HEK293 (cell line): ENCODE results near the gene SPRN.
"Not testable (repeated sequence)": the region's sequence is repeated elsewhere in the genome, so short reads cannot be mapped to it uniquely, and the experiment has no call there.

ENCODE experiments used
- CTCF ChIA-PET: fragments of 350-600 bp; formaldehyde crosslinking; extraction: SDS; loops from one replicate; lab custom pipeline; 2021; ENCODE audit warnings: antibody characterized with exemption; lab: Yijun Ruan, JAX
- POLR2A ChIA-PET: fragments of 300-600 bp; formaldehyde crosslinking; extraction: SDS; loops from one replicate; lab custom pipeline; 2020; ENCODE audit warnings: antibody characterized with exemption, inconsistent platforms; lab: Yijun Ruan, JAX
- H3K27ac ChIP-seq: fragments of 200-500 bp; sonication (Bioruptor generic); 2 replicates; pipeline ENCODE4 v1.5.1; 2014; ENCODE audit warnings: low read depth, low read length, control low read depth, inconsistent platforms; ENCODE audit errors: extremely low read depth
- H3K36me3 ChIP-seq, 2 experiments: fragments of 200-500 bp in 1 of 2; sonication (Bioruptor generic) in 1 of 2; 1 replicate in 1 of 2; 2 replicates in 1 of 2; pipeline ENCODE4 v1.5.1; 2014 to 2017; ENCODE audit warnings: inconsistent platforms in 2 of 2, low read length in 2 of 2; ENCODE audit not compliant: control insufficient read depth in 2 of 2, insufficient read depth in 1 of 2
- H3K4me1 ChIP-seq: fragments of 200-500 bp; sonication (Bioruptor generic); 2 replicates; pipeline ENCODE4 v1.5.1; 2014; ENCODE audit warnings: mild to moderate bottlenecking, low read length, inconsistent platforms; ENCODE audit not compliant: control insufficient read depth, insufficient read depth
- H3K4me3 ChIP-seq: 2 replicates; pipeline ENCODE4 v1.5.1; 2011; ENCODE audit warnings: low read depth, mild to moderate bottlenecking, control low read depth, low read length, moderate library complexity
- H3K9me3 ChIP-seq: fragments of 200-500 bp; sonication (Bioruptor generic); 2 replicates; pipeline ENCODE4 v1.5.1; 2014; ENCODE audit warnings: low read depth, low read length, inconsistent platforms; ENCODE audit not compliant: control insufficient read depth, insufficient read depth
- EGR2 ChIP-seq: fragments of 450-650 bp; formaldehyde crosslinking; IDR thresholded peaks from 2 replicates; pipeline ENCODE4 v1.5.1; 2016; ENCODE audit warnings: low read depth, missing biosample characterization, missing genetic modification characterization
- GLI2 ChIP-seq: fragments of 450-650 bp; formaldehyde crosslinking; IDR thresholded peaks from 2 replicates; pipeline ENCODE4; 2017; ENCODE audit warnings: missing biosample characterization, missing genetic modification characterization, low read depth, borderline replicate concordance
- ZEB2 ChIP-seq: fragments of 450-650 bp; formaldehyde crosslinking; IDR thresholded peaks from 2 replicates; pipeline ENCODE4 v1.5.1; 2016; ENCODE audit warnings: missing biosample characterization, missing genetic modification characterization
- ZNF416 ChIP-seq: fragments of 450-650 bp; formaldehyde crosslinking; IDR thresholded peaks from 2 replicates; pipeline ENCODE4 v1.5.1; 2016; ENCODE audit warnings: missing biosample characterization, missing genetic modification characterization
- ZNF501 ChIP-seq: fragments of 450-650 bp; formaldehyde crosslinking; IDR thresholded peaks from 2 replicates; pipeline ENCODE4 v1.5.1; 2016; ENCODE audit warnings: missing biosample characterization, missing genetic modification characterization
- ZNF558 ChIP-seq: fragments of 450-650 bp; formaldehyde crosslinking; IDR thresholded peaks from 2 replicates; pipeline ENCODE4 v1.5.1; 2016; ENCODE audit warnings: missing biosample characterization, missing genetic modification characterization
- ZNF624 ChIP-seq: fragments of 450-650 bp; formaldehyde crosslinking; IDR thresholded peaks from 2 replicates; pipeline ENCODE4 v1.5.1; 2017; ENCODE audit warnings: missing biosample characterization, missing genetic modification characterization
- ZNF791 ChIP-seq: fragments of 450-650 bp; formaldehyde crosslinking; IDR thresholded peaks from 2 replicates; pipeline ENCODE4 v1.5.1; 2016; ENCODE audit warnings: missing biosample characterization, missing genetic modification characterization
- ZNF843 ChIP-seq: fragments of 450-650 bp; formaldehyde crosslinking; IDR thresholded peaks from 2 replicates; pipeline ENCODE4 v1.5.1; 2016; ENCODE audit warnings: missing biosample characterization, missing genetic modification characterization
- TF ChIP-seq, protein P1 (sequence below): fragments of 450-650 bp; formaldehyde crosslinking; IDR thresholded peaks from 2 replicates; pipeline ENCODE4 v1.5.1; 2016; ENCODE audit warnings: missing biosample characterization, missing genetic modification characterization
- TF ChIP-seq, protein P2 (sequence below): fragments of 450-650 bp; formaldehyde crosslinking; IDR thresholded peaks from 2 replicates; pipeline ENCODE4 v1.5.1; 2016; ENCODE audit warnings: missing biosample characterization, missing genetic modification characterization
- TF ChIP-seq, protein P3 (sequence below): fragments of 450-650 bp; formaldehyde crosslinking; IDR thresholded peaks from 2 replicates; pipeline ENCODE4 v1.5.1; 2016; ENCODE audit warnings: missing biosample characterization, missing genetic modification characterization, low read depth

SPRN gene

DNA sequence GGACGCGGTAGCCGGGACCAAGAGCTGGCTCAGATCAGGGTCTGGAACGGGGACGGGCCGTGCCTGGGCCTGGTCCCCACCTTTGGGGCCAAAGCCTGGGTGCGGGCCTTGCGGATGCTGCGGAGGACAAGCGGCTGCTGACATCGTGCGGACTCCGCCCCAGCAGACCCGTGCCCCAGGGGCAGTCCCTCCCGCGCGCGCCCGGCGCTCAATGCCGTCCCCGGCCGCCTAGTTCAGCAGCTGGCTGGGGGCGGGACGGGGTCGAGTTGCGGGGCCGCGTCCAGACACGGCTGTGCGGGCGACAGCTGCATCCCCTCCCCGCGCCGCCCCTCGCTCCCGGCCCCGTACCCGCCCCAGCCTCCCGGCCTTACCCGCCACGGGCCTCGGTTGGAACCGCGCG, 323 bp downstream of the SPRN start:
- H3K9me3 ChIP-seq, CTCF ChIA-PET, H3K27ac ChIP-seq, H3K4me1 ChIP-seq, POLR2A ChIA-PET, H3K4me3 ChIP-seq: not testable (repeated sequence)
- peaks cover 0 to 32% of the 10 kb centered on the region in 2 experiments; a peak in 1 of 3 replicates for H3K36me3 ChIP-seq

DNA sequence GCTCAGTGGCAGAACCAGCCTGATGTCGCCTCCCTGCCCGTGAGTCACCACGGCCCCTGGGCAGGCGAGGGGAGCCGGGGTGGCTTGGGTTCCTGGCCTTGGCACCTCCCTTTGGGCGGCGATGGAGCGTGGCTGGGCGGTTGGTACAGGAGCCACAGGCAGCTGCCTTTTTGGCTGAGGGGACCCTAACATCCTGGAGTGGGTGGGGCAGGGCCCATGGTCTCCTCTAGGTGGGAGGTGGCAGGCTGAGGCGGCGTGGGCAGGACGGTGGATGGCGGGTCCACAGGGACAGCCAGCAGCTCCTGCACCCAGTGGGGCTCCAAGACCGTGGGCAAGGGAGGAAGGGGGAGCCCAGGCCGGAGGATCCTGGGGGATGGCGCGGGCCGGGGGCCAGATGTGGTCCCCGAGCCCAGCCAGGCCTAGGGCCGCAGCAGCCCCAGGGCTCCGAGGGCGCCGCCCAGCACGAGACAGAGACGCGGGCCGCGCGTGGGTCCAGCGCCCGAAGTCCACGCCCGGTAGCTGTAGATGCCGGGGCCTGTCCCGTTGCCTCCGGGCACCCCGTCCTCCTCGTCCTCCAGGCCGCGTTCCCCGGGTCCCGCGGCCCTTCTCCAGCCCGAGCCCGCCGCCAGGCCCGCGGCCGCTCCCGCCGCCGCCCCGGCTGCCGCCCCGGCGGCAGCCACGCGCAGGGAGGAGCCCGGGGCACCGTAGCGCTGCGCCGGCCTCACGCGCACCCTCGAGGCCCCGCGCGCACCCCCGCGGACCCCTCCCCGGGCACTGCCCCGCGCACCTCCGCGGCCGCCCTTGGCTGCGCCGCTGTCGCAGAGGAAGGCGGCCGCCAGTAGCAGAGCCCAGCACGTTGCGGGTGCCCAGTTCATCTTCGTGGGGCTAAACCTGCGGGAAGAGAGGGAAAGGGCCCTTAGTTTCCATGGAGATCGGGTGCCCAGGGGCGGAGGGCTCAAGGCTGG, 1.3 kb downstream of the SPRN start:
- ChIA-PET POLR2A (no interaction called here), CTCF (interaction anchor here (1.8 kb wide), 1 partner anchor 15 kb away, joined by 7 read pairs; no protein-coding TSS in a partner anchor)
- peaks cover 0 to 43% of the 10 kb centered on the region in 2 experiments; a peak in 1 of 3 replicates for H3K36me3 ChIP-seq
- no peak overlapping the region for H3K27ac ChIP-seq
- no peaks in the 10 kb centered on the region; the same call in 1 of the 2 replicates for H3K4me1 ChIP-seq
- H3K4me3 ChIP-seq: no peak overlapping the region
- peak; percentile 28; the same call in 1 of the 2 replicates for TF ChIP-seq EGR2 (tag by site-specific recombination)
- TF ChIP-seq, protein P1, sequence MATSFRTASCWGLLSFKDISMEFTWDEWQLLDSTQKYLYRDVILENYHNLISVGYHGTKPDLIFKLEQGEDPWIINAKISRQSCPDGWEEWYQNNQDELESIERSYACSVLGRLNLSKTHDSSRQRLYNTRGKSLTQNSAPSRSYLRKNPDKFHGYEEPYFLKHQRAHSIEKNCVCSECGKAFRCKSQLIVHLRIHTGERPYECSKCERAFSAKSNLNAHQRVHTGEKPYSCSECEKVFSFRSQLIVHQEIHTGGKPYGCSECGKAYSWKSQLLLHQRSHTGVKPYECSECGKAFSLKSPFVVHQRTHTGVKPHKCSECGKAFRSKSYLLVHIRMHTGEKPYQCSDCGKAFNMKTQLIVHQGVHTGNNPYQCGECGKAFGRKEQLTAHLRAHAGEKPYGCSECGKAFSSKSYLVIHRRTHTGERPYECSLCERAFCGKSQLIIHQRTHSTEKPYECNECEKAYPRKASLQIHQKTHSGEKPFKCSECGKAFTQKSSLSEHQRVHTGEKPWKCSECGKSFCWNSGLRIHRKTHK (tag by site-specific recombination): no peak
- no peaks in the 10 kb centered on the region for H3K9me3 ChIP-seq

DNA sequence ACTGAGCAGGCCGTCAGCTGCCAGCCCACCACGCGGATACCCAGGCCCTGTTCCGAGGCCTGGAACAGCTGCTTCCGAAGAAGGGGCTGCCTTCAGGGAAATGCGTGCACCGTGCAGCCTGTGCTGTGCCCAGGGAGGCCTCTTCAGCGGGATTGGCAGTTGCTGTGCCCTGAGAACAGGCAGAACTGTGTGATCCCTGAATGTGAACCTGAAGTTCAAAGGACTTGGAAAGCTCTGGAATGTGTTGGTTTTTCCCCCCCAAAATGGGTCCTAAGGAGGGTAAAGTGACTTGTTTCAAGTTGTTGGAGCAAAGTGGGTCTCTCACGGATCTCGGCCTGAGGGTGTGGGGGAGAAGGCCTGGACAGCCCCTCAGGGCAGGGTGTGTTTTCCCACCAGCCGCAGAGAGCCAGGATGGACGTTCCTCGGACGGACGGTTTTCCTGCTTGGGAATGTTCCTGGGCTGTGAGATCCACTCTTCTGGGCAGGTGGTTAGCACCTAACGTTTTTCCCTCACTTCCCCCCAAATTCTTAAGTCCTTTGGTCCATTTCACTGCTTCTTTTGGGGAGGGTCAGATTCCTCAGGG, 2.1 kb downstream of the SPRN start:
- Histone ChIP-seq H3K27ac (no peak overlapping the region), H3K4me1 (no peaks in the 10 kb centered on the region; the same call in 1 of the 2 replicates), H3K9me3 (no peaks in the 10 kb centered on the region), H3K4me3 (no peak overlapping the region), H3K36me3 (peaks cover 0 to 45% of the 10 kb centered on the region in 2 experiments; a peak in 1 of 3 replicates)
- POLR2A ChIA-PET: no interaction called here
- CTCF ChIA-PET: interaction anchor here (1.8 kb wide), 1 partner anchor 16 kb away, joined by 7 read pairs; no protein-coding TSS in a partner anchor
- TF ChIP-seq GLI2 (tag by site-specific recombination): no peak
- no peak for TF ChIP-seq ZNF624 (tag by site-specific recombination)
- no peak for TF ChIP-seq ZNF416
- no peak for TF ChIP-seq ZNF501 (tag by site-specific recombination)
- TF ChIP-seq, protein P2, sequence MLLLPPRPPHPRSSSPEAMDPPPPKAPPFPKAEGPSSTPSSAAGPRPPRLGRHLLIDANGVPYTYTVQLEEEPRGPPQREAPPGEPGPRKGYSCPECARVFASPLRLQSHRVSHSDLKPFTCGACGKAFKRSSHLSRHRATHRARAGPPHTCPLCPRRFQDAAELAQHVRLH: no peak
- TF ChIP-seq ZNF558 (tag by site-specific recombination): no peak
- no peak for TF ChIP-seq ZNF843
- TF ChIP-seq ZNF791: no peak
- no peak for TF ChIP-seq ZEB2 (tag by site-specific recombination)
- TF ChIP-seq, protein P3, sequence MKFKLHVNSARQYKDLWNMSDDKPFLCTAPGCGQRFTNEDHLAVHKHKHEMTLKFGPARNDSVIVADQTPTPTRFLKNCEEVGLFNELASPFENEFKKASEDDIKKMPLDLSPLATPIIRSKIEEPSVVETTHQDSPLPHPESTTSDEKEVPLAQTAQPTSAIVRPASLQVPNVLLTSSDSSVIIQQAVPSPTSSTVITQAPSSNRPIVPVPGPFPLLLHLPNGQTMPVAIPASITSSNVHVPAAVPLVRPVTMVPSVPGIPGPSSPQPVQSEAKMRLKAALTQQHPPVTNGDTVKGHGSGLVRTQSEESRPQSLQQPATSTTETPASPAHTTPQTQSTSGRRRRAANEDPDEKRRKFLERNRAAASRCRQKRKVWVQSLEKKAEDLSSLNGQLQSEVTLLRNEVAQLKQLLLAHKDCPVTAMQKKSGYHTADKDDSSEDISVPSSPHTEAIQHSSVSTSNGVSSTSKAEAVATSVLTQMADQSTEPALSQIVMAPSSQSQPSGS (tag by site-specific recombination): no peak
